HUES6 (cell line): ENCODE results near the gene MECR.

Experiments
- H3K27ac ChIP-seq: 2 replicates; pipeline ENCODE4 v1.7.0; 2013; ENCODE audit warnings: low read depth, mild to moderate bottlenecking, low read length, inconsistent platforms
- H3K27me3 ChIP-seq: 2 replicates; pipeline ENCODE4 v1.6.1; 2013; ENCODE audit warnings: low read length; ENCODE audit not compliant: control insufficient read depth, insufficient read depth
- H3K36me3 ChIP-seq: 2 replicates; pipeline ENCODE4 v1.6.1; 2013; ENCODE audit warnings: low read length; ENCODE audit not compliant: control insufficient read depth, insufficient read depth
- H3K4me1 ChIP-seq: 2 replicates; pipeline ENCODE4 v1.6.1; 2013; ENCODE audit warnings: low read length; ENCODE audit not compliant: control insufficient read depth, insufficient read depth
- H3K4me3 ChIP-seq: 2 replicates; pipeline ENCODE4 v1.5.1; 2013; ENCODE audit warnings: low read depth, low read length
- H3K9ac ChIP-seq: one replicate; pipeline ENCODE4 v1.6.1; 2013; ENCODE audit warnings: mild to moderate bottlenecking, low read length
- H3K9me3 ChIP-seq: 2 replicates; pipeline ENCODE4 v1.6.1; 2013; ENCODE audit warnings: low read depth, low read length; ENCODE audit not compliant: control insufficient read depth, insufficient read depth

MECR gene

DNA sequence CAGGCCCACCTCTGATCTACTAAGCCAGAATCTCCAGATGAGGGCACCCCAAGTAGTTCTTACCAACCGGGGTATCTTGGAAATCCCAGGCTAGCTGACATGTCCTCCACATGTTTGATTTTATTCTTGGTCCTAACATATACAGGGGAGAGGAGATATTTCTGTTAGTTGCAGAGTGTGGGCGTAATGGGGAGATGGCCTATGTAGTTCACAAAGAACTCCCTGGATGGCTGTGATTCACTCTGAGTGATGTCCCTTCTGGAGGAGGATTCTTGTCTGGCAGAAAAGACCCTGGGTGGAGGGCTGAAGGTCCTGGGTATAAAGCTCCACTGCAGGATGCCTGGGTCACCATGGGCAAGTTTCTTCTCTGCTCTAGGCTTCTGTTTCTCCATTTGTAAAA, 13.1 kb downstream of the MECR start:
- Histone ChIP-seq H3K4me3 (no peak overlapping the region), H3K9me3 (no peaks in the 10 kb centered on the region), H3K36me3 (peaks cover 56% of the 10 kb centered on the region), H3K4me1 (peaks cover 5% of the 10 kb centered on the region), H3K27me3 (no peaks in the 10 kb centered on the region), H3K27ac (no peak overlapping the region), H3K9ac (no peak overlapping the region)

DNA sequence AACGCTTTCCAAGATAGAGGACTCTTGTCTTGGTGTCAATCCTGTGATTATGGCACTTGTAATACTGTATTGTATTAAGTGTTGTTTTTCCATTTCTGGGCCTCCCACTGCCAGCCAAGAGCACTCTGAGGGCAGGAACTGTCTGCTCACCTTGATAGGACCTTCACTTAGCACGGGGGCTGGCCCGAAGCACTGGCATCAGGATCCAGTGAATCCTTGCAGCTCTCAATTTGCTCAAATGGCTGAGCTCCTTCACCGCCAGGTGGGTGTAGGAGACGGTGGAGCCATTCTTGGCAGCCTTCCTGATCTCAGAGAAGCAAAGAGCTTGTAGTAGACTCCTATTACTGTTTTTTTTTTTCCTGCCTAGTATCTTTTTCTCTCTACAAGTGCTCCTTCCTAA, 17.7 kb downstream of the MECR start:
- no peak overlapping the region for H3K9ac ChIP-seq
- H3K4me1 ChIP-seq = no peaks in the 10 kb centered on the region; the same call in 1 of the 2 replicates
- H3K27me3 ChIP-seq = no peaks in the 10 kb centered on the region
- peaks cover 64% of the 10 kb centered on the region for H3K36me3 ChIP-seq
- H3K27ac ChIP-seq = no peak overlapping the region
- no peaks in the 10 kb centered on the region for H3K9me3 ChIP-seq
- no peak overlapping the region for H3K4me3 ChIP-seq

- no peak overlapping the region for H3K4me3 ChIP-seq
- H3K36me3 ChIP-seq = peaks cover 65% of the 10 kb centered on the region
- H3K27ac ChIP-seq = no peak overlapping the region
- no peaks in the 10 kb centered on the region; the same call in 1 of the 2 replicates for H3K4me1 ChIP-seq
- H3K9me3 ChIP-seq = no peaks in the 10 kb centered on the region
- no peak overlapping the region for H3K9ac ChIP-seq
- H3K27me3 ChIP-seq = no peaks in the 10 kb centered on the region
These were observed 19.4 kb downstream of the MECR start for GRCh38 chr1:29211086-29212030.

GRCh38 chr1:29210278-29211085, 20.3 kb downstream of the MECR start:
- Histone ChIP-seq H3K9me3 (no peaks in the 10 kb centered on the region), H3K27ac (no peak overlapping the region), H3K4me1 (no peaks in the 10 kb centered on the region), H3K9ac (no peak overlapping the region), H3K36me3 (peaks cover 65% of the 10 kb centered on the region), H3K4me3 (no peak overlapping the region), H3K27me3 (no peaks in the 10 kb centered on the region)

GRCh38 chr1:29209173-29209572, 21.6 kb downstream of the MECR start:
- no peak overlapping the region for H3K9ac ChIP-seq
- H3K27me3 ChIP-seq = no peaks in the 10 kb centered on the region
- H3K9me3 ChIP-seq = no peaks in the 10 kb centered on the region
- H3K36me3 ChIP-seq = peaks cover 59% of the 10 kb centered on the region
- H3K4me1 ChIP-seq = no peaks in the 10 kb centered on the region
- no peak overlapping the region for H3K4me3 ChIP-seq
- no peak overlapping the region for H3K27ac ChIP-seq

DNA sequence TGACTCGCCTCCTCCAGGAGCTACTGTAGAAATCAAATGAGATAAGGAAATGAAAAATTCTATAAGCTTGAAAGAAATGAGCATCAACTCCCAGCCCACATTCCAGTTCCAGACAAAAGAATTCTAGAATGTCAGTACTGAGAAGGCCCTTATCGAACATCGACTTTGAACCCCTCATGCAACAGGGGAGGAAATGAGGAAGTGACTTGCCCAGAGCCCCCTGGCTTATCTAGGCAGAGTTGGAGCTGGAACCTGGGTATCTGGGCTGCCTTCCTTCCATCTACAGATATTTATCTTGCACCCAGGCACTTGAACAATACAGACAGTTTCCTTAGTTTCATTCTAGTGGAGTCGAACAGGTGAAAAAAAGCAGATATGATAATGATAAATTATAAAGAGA, 22.3 kb downstream of the MECR start:
- no peak overlapping the region for H3K9ac ChIP-seq
- H3K36me3 ChIP-seq = peaks cover 59% of the 10 kb centered on the region
- no peaks in the 10 kb centered on the region for H3K4me1 ChIP-seq
- no peak overlapping the region for H3K27ac ChIP-seq
- H3K4me3 ChIP-seq = no peak overlapping the region
- no peaks in the 10 kb centered on the region for H3K27me3 ChIP-seq
- H3K9me3 ChIP-seq = no peaks in the 10 kb centered on the region

GRCh38 chr1:29202584-29203340, 28.0 kb downstream of the MECR start:
- Histone ChIP-seq H3K9ac (peak overlapping the region; percentile 25), H3K27ac (peak overlapping the region; percentile 28; the same call in 1 of the 2 replicates), H3K4me1 (peaks cover 7% of the 10 kb centered on the region), H3K36me3 (peaks cover 66% of the 10 kb centered on the region), H3K4me3 (no peak overlapping the region), H3K9me3 (no peaks in the 10 kb centered on the region), H3K27me3 (no peaks in the 10 kb centered on the region)

GRCh38 chr1:29202053-29202452, 28.7 kb downstream of the MECR start:
- no peak overlapping the region for H3K4me3 ChIP-seq
- no peaks in the 10 kb centered on the region for H3K9me3 ChIP-seq
- peak overlapping the region; percentile 25 for H3K9ac ChIP-seq
- H3K27ac ChIP-seq = peak overlapping the region; percentile 28; the same call in 1 of the 2 replicates
- peaks cover 68% of the 10 kb centered on the region for H3K36me3 ChIP-seq
- no peaks in the 10 kb centered on the region for H3K27me3 ChIP-seq
- H3K4me1 ChIP-seq = peaks cover 10% of the 10 kb centered on the region

DNA sequence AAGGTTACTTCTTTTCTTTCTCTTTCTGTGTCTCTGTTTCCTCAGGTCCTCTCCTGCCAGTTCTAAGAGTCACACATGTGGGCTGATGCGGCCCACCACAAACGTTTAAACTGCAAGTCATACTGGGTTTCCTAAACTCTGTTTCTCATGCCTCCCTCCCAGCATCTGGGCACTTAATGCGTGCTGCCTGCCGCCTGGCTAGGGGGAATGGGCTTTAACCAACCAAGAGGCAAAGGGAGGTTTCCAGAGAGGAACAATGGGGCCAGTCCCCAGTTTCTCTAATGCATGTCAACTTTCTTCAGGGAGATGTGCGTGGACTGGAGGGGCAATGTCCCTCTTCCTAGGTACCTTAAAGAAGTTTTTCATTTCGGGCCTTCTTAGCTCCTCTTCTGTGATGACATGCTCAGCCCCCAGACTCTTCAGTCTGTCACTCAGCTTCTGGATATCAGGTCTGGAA, 29.1 kb downstream of the MECR start:
- Histone ChIP-seq H3K27ac (peak overlapping the region; percentile 28; the same call in 1 of the 2 replicates), H3K27me3 (no peaks in the 10 kb centered on the region), H3K4me1 (peaks cover 10% of the 10 kb centered on the region), H3K9ac (no peak overlapping the region), H3K9me3 (no peaks in the 10 kb centered on the region), H3K36me3 (peaks cover 68% of the 10 kb centered on the region), H3K4me3 (no peak overlapping the region)

DNA sequence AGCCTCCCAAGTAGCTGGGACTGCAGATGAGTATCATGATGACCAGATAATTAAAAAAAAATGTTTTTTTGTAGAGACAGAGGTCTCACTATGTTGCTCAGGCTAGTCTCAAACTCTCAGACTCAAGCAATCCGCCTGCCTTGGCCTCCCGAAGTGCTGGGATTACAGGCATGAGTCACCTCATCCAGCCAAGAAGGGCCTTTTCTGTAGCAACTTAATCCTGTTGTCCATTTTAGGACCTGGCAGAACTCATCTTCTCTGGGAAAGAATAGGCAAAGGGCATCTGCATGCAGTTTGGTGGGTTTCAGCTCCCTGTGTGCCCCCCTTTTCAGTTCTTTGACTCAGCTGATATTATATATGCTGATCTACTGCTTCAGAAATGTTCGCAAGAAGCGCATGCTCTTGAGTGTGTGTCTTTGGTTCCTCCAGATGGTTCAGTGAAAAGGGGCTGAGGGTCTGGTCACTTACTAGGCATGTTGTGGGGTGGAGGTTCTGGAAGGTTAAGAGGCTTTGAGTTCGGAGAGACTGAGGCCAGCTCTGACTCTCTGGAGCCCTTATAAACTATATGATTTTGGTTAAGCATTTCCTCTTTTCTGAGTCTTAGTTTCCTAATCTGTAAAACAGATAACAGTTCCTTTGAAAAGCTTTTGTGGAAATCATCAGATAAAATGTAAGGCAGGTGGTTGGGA, 29.7 kb downstream of the MECR start:
- no peak overlapping the region for H3K27ac ChIP-seq

More for the DNA sequence above, 29.7 kb downstream of the MECR start:
- Histone ChIP-seq H3K9me3 (no peaks in the 10 kb centered on the region), H3K9ac (no peak overlapping the region), H3K36me3 (peaks cover 64% of the 10 kb centered on the region), H3K27me3 (no peaks in the 10 kb centered on the region), H3K4me3 (no peak overlapping the region), H3K4me1 (peaks cover 10% of the 10 kb centered on the region)
